K562 (cell line): ENCODE measurements around the gene CSTF1. TPM values are rescaled to one million over a fixed set of nuclear protein-coding genes. Genes with fewer than 3 reads are reported as not detected.
A peak's percentile ranks its signal among the peaks of the same experiment; 100 is the strongest.

Experiments used
- BRCA1 ChIP-seq, 2 experiments: fragments of 450-650 bp in 1 of 2; sonication (generic) in 1 of 2; formaldehyde crosslinking in 1 of 2; IDR thresholded peaks; 2 replicates each; pipeline versions ENCODE4 v1.5.0 to v1.6.1; 2017 to 2020; ENCODE audit warnings: mild to moderate bottlenecking in 1 of 2, missing genetic modification reagents in 1 of 2
- CBX5 ChIP-seq: IDR thresholded peaks from 2 replicates; pipeline ENCODE4 v1.6.1; 2014; ENCODE audit warnings: low read depth, borderline replicate concordance
- FOSL1 ChIP-seq: fragments of 200-800 bp; sonication (Bioruptor generic); conservative IDR thresholded peaks from 2 replicates; pipeline ENCODE4 v1.6.1; 2016; ENCODE audit warnings: missing genetic modification characterization, missing compliant biosample characterization
- GTF2A2 ChIP-seq: IDR thresholded peaks from 2 replicates; pipeline ENCODE4 v1.6.1; 2016; ENCODE audit warnings: mild to moderate bottlenecking, missing genetic modification characterization, missing compliant biosample characterization
- HDGF ChIP-seq: fragments of 450-650 bp; IDR thresholded peaks from 2 replicates; pipeline ENCODE4 v1.6.1; 2016
- LCOR ChIP-seq: sonication (generic); formaldehyde crosslinking; IDR thresholded peaks from 2 replicates; pipeline ENCODE4 v1.8.0; 2022; ENCODE audit warnings: mild to moderate bottlenecking, missing genetic modification reagents
- MCM3 ChIP-seq: fragments of 450-650 bp; IDR thresholded peaks from 2 replicates; pipeline ENCODE4 v1.6.1; 2016
- NFE2 ChIP-seq: IDR thresholded peaks from 2 replicates; pipeline ENCODE4 v1.6.1; 2014; ENCODE audit warnings: antibody characterized with exemption, low read depth
- NFE2L1 ChIP-seq: fragments of 450-650 bp; IDR thresholded peaks from 2 replicates; pipeline ENCODE4 v1.6.1; 2016; ENCODE audit warnings: missing genetic modification characterization, low read depth, mild to moderate bottlenecking, missing compliant biosample characterization, moderate library complexity, borderline replicate concordance
- NR1H2 ChIP-seq: sonication (generic); formaldehyde crosslinking; IDR thresholded peaks from 2 replicates; pipeline ENCODE4 v1.4.0; 2020; ENCODE audit warnings: mild to moderate bottlenecking, missing genetic modification reagents
- RAD51 ChIP-seq: fragments of 450-650 bp; IDR thresholded peaks from 2 replicates; pipeline ENCODE4 v1.7.1; 2016; ENCODE audit warnings: low read depth, mild to moderate bottlenecking, borderline replicate concordance
- RBM25 ChIP-seq: fragments of 200-400 bp; formaldehyde crosslinking; IDR thresholded peaks from 2 replicates; pipeline ENCODE4 v1.6.1; 2018; ENCODE audit warnings: low read length, low read depth, moderate library complexity; ENCODE audit not compliant: severe bottlenecking
- SAFB2 ChIP-seq: fragments of 200-400 bp; formaldehyde crosslinking; IDR thresholded peaks from 2 replicates; pipeline ENCODE4 v1.6.1; 2018; ENCODE audit warnings: borderline replicate concordance, low read length, low read depth, moderate library complexity; ENCODE audit not compliant: severe bottlenecking
- SRSF9 ChIP-seq: fragments of 200-400 bp; formaldehyde crosslinking; IDR thresholded peaks from 2 replicates; pipeline ENCODE4 v1.6.1; 2017; ENCODE audit warnings: low read depth, low read length, borderline replicate concordance
- TAF9B ChIP-seq: fragments of 450-650 bp; IDR thresholded peaks from 2 replicates; pipeline ENCODE4 v1.6.1; 2018; ENCODE audit warnings: mild to moderate bottlenecking; ENCODE audit not compliant: partially characterized antibody
- TCF7 ChIP-seq: sonication (generic); IDR thresholded peaks from 2 replicates; pipeline ENCODE4 v1.6.1; 2016; ENCODE audit warnings: antibody characterized with exemption, borderline replicate concordance
- TCF7L2 ChIP-seq: fragments of 150-350 bp; IDR thresholded peaks from 2 replicates; pipeline ENCODE4 v1.6.1; 2016; ENCODE audit warnings: low read depth, mild to moderate bottlenecking, low read length, moderate library complexity
- ZNF174 ChIP-seq: fragments of 250-450 bp; sonication (Bioruptor Pico); IDR thresholded peaks from 2 replicates; pipeline ENCODE4 v1.4.0; 2020; ENCODE audit warnings: mild to moderate bottlenecking
- ZNF274 ChIP-seq: IDR thresholded peaks from 2 replicates; pipeline ENCODE4 v1.6.1; 2011; ENCODE audit warnings: low read depth, mild to moderate bottlenecking, low read length, moderate library complexity, borderline replicate concordance
- ZNF586 ChIP-seq: fragments of 450-650 bp; formaldehyde crosslinking; conservative IDR thresholded peaks from 2 replicates; pipeline ENCODE4 v1.4.0; 2020; ENCODE audit warnings: mild to moderate bottlenecking, moderate library complexity
- ZNF695 ChIP-seq: fragments of 450-650 bp; formaldehyde crosslinking; IDR thresholded peaks from 2 replicates; pipeline ENCODE4 v1.4.0; 2020; ENCODE audit warnings: mild to moderate bottlenecking, moderate library complexity
- ZNF780A ChIP-seq: fragments of 250-450 bp; sonication (Bioruptor Pico); IDR thresholded peaks from 2 replicates; pipeline ENCODE4 v1.5.0; 2021; ENCODE audit warnings: mild to moderate bottlenecking
- polyA plus RNA-seq, 8 experiments: library from polyadenylated mRNA; depleted of rRNA in 4 of 8; stranded (reverse) in 5 of 8; unstranded in 3 of 8; fragments of >200 nt; fragmentation: Nextera tagmentation in 2 of 8; fragmentation: Illumina TruSeq in 1 of 8; extraction: Ambion mirVana in 2 of 8; extraction: Trizol in 1 of 8; gene quantifications; 2 replicates each; pipeline versions ENCODE4 v1.2.1 to v1.2.3, GENCODE V29; 2011 to 2014; ENCODE audit warnings: inconsistent platforms in 1 of 8, missing spikeins in 1 of 8
- total RNA-seq, 7 experiments: library from RNA; depleted of rRNA in 6 of 7; stranded (reverse); fragments of >200 nt in 6 of 7; fragmentation: Illumina TruSeq in 2 of 7; extraction: Trizol in 2 of 7; gene quantifications; 2 replicates each; pipeline versions ENCODE4 v1.2.1 to v1.2.3, GENCODE V29; 2011 to 2021; ENCODE audit warnings: low replicate concordance in 1 of 7
- TF ChIP-seq, protein P1 (sequence below): IDR thresholded peaks from 3 replicates; pipeline ENCODE4 v1.6.1; 2011; ENCODE audit warnings: borderline replicate concordance, mild to moderate bottlenecking; ENCODE audit not compliant: insufficient read length, insufficient read depth
- TF ChIP-seq, protein P2 (sequence below): fragments of 250-450 bp; sonication (Bioruptor Pico); IDR thresholded peaks from 2 replicates; pipeline ENCODE4 v1.8.0; 2021; ENCODE audit warnings: moderate library complexity, mild to moderate bottlenecking, inconsistent platforms
- TF ChIP-seq, protein P3 (sequence below): fragments of 450-650 bp; formaldehyde crosslinking; IDR thresholded peaks from 2 replicates; pipeline ENCODE4 v1.4.0; 2020; ENCODE audit warnings: mild to moderate bottlenecking, moderate library complexity

Gene CSTF1
- total and polyA plus RNA-seq, 9 of the 15 experiments (the other 6 are each of a cell fraction or from before 2014, with no cell fraction given) = 30.8 to 110 (median 53.4) TPM

DNA sequence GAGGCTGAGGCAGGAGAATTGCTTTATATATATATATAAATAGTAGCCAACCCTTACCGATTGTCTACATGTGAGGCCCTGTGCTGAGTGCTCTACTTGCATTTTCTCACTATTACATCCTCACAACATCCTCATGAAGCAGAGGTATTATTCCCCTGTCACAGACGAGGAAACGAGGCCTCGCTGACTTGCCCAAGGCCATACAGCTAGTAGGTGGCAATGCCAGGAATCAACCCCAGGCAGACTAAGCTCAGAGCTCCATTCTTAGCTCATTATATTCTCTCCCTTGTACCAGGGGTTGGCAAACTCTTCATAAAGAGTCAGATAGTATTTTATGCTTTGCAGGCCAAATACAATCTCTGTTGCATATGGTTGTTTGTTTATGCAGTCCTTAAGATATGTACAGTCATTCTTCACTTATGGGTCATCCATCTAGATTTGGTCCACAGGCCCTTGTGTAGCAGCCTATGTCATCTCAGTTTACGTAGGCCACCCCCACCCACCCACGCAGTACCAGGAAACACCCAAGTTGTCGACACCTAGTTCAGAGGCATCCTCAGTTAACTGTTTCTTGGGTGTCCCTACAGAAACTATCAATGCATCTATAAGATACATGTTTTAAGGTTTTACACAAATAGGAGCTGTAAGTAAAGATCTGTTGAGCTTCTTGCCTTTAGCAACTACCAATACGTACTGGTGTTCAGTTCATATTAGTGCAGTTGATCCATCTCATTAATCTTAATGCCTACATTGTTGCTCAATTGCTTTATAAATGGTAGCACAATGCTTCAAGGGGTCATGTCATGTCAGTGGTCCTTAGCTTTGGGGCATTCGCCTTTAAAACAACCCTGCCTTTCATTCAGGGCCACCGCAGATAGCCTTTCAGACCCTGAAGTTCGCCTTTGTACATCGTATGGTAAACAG is 22.7 kb downstream of the CSTF1 start (continued):
- TF ChIP-seq, protein P1, sequence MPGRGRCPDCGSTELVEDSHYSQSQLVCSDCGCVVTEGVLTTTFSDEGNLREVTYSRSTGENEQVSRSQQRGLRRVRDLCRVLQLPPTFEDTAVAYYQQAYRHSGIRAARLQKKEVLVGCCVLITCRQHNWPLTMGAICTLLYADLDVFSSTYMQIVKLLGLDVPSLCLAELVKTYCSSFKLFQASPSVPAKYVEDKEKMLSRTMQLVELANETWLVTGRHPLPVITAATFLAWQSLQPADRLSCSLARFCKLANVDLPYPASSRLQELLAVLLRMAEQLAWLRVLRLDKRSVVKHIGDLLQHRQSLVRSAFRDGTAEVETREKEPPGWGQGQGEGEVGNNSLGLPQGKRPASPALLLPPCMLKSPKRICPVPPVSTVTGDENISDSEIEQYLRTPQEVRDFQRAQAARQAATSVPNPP = no peak
- TF ChIP-seq ZNF174 (CRISPR knock-in tag) (no peak), LCOR (CRISPR knock-in tag) (0 out of 2 replicates have a peak, but pooled peaks have one; percentile 58), TCF7L2 (no peak), GTF2A2 (no peak), SAFB2 (no peak), BRCA1 (IDR thresholded peaks at IDR 0.05) (no peak), BRCA1 (CRISPR knock-in tag; IDR thresholded peaks at IDR 0.05) (no peak), RBM25 (no peak), NFE2L1 (tag) (no peak), SRSF9 (no peak), CBX5 (no peak), NFE2 (peak; percentile 82), MCM3 (no peak), TCF7 (no peak), NR1H2 (CRISPR knock-in tag) (no peak), ZNF780A (CRISPR knock-in tag) (no peak), FOSL1 (peak; percentile 48; the same call in 1 of the 2 replicates), TAF9B (peak; percentile 54), HDGF (no peak), ZNF274 (no peak), ZNF586 (no peak), ZNF695 (CRISPR knock-in tag) (no peak), RAD51 (no peak)
- TF ChIP-seq, protein P2, sequence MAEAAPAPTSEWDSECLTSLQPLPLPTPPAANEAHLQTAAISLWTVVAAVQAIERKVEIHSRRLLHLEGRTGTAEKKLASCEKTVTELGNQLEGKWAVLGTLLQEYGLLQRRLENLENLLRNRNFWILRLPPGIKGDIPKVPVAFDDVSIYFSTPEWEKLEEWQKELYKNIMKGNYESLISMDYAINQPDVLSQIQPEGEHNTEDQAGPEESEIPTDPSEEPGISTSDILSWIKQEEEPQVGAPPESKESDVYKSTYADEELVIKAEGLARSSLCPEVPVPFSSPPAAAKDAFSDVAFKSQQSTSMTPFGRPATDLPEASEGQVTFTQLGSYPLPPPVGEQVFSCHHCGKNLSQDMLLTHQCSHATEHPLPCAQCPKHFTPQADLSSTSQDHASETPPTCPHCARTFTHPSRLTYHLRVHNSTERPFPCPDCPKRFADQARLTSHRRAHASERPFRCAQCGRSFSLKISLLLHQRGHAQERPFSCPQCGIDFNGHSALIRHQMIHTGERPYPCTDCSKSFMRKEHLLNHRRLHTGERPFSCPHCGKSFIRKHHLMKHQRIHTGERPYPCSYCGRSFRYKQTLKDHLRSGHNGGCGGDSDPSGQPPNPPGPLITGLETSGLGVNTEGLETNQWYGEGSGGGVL (CRISPR knock-in tag) = no peak
- TF ChIP-seq, protein P3, sequence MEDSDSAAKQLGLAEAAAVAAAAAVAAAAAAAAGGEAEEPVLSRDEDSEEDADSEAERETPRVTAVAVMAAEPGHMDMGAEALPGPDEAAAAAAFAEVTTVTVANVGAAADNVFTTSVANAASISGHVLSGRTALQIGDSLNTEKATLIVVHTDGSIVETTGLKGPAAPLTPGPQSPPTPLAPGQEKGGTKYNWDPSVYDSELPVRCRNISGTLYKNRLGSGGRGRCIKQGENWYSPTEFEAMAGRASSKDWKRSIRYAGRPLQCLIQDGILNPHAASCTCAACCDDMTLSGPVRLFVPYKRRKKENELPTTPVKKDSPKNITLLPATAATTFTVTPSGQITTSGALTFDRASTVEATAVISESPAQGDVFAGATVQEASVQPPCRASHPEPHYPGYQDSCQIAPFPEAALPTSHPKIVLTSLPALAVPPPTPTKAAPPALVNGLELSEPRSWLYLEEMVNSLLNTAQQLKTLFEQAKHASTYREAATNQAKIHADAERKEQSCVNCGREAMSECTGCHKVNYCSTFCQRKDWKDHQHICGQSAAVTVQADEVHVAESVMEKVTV = no peak
